ENCODE measurements around the gene APBB2. TPM values are rescaled to one million over a fixed set of nuclear protein-coding genes. Genes with fewer than 3 reads are reported as not detected.

The APBB2 gene
- total and polyA plus RNA-seq, 2 of the 4 experiments (the other 2 are of a cell fraction) = 47.9 to 75.5 TPM

GRCh38 chr4:40874901-40875300 is 339.4 kb downstream of the APBB2 start:
- no peak for DNase-seq
- CTCF ChIA-PET = no interaction called here

More at GRCh38 chr4:40874901-40875300, 339.4 kb downstream of the APBB2 start:
- H4K5ac ChIP-seq (ENCODE audit: low read depth, low read length) = no peak overlapping the region
- H4K20me1 ChIP-seq (ENCODE audit: insufficient read depth, low read length) = no peaks in the 10 kb centered on the region
- peaks cover 7% of the 10 kb centered on the region for H3K36me3 ChIP-seq (ENCODE audit: control insufficient read depth, insufficient read depth, low read length)
- no peak overlapping the region for H4K8ac ChIP-seq (ENCODE audit: low read depth in 2 of 2, low read length in 2 of 2)
- H3K79me1 ChIP-seq (ENCODE audit: low read depth in 1 of 2, low read length in 2 of 2) = no peaks in the 10 kb centered on the region; a peak in 1 of 4 replicates
- no peak overlapping the region for H3K9ac ChIP-seq (ENCODE audit: low read depth, low read length)
- dilution Hi-C loops (cut with HindIII; ENCODE audit: low sequenced_read_pairs, unreplicated experiment) (no loop called here), in situ Hi-C loops (cut with MboI; ENCODE audit: low sequenced_read_pairs) (no loop called here), intact Hi-C loops (cut with micrococcal nuclease) (no loop called here)
- H2BK5ac ChIP-seq (ENCODE audit: low read depth, low read length, poor library complexity, severe bottlenecking) = no peak overlapping the region
- no peak overlapping the region for H3K56ac ChIP-seq (ENCODE audit: extremely low read depth, insufficient read depth, low read length)
- H3K4me2 ChIP-seq (ENCODE audit: low read depth, low read length) = no peak overlapping the region
- BruUV-seq (replicated peaks) = no TSS peak
- peaks cover 3% of the 10 kb centered on the region; the same call in 1 of the 2 replicates for H3K4me1 ChIP-seq (ENCODE audit: control insufficient read depth, insufficient read depth, low read length)
- no peak overlapping the region for H2BK120ac ChIP-seq (ENCODE audit: low read depth, low read length)
- POLR2A ChIA-PET (ENCODE audit: unreplicated experiment) = no interaction called here
- no peak overlapping the region for H3K4ac ChIP-seq (ENCODE audit: low read depth, low read length)
- H2AFZ ChIP-seq (replicated peaks; ENCODE audit: low read length, poor library complexity) = no peak overlapping the region
- no peak overlapping the region for H2BK20ac ChIP-seq (ENCODE audit: low read depth, low read length)
- H3K27me3 ChIP-seq (ENCODE audit: control insufficient read depth, insufficient read depth, low read length) = no peaks in the 10 kb centered on the region
- H2BK15ac ChIP-seq (ENCODE audit: low read depth, low read length) = no peak overlapping the region
- no peak overlapping the region for H4K91ac ChIP-seq (ENCODE audit: insufficient read depth, low read depth, low read length)
- H2AK9ac ChIP-seq (replicated peaks; ENCODE audit: low read depth, low read length, poor library complexity) = no peak overlapping the region
- no peak for ATAC-seq (ENCODE audit: low read depth)
- H3K27ac ChIP-seq (ENCODE audit: insufficient read depth, low read length) = no peak overlapping the region
- H3K9me3 ChIP-seq (ENCODE audit: control insufficient read depth, insufficient read depth, low read length) = no peaks in the 10 kb centered on the region
- no peak overlapping the region for H2AK5ac ChIP-seq (ENCODE audit: low read depth, low read length)
- H3K18ac ChIP-seq (ENCODE audit: low read depth, low read length) = no peak overlapping the region
- no peak overlapping the region for H3K23ac ChIP-seq (ENCODE audit: low read depth, low read length)
- H3K9me1 ChIP-seq (ENCODE audit: insufficient read depth, low read length) = peaks cover 8% of the 10 kb centered on the region
- no peak overlapping the region for H3K14ac ChIP-seq (replicated peaks; ENCODE audit: low read depth, low read length)
- H3K4me3 ChIP-seq (ENCODE audit: insufficient read depth, low read depth, low read length) = no peak overlapping the region
- WGBS, 2 experiments (ENCODE audit: extremely low coverage in 2 of 2, insufficient read length in 1 of 2) = no CpG with 5 or more reads among the region's 3 CpGs
- no peak for TF ChIP-seq MAFK (IDR thresholded peaks at IDR 0.05; ENCODE audit: low read depth, low read length)
- no peak for TF ChIP-seq RFX5 (IDR thresholded peaks at IDR 0.05; ENCODE audit: low read depth, low read length)
- no peak for TF ChIP-seq CEBPB (IDR thresholded peaks at IDR 0.05; ENCODE audit: low read depth, low read length)
- TF ChIP-seq BHLHE40 (IDR thresholded peaks at IDR 0.05; ENCODE audit: low read depth, low read length) = no peak
- no peak for TF ChIP-seq NFE2L2 (IDR thresholded peaks at IDR 0.05; ENCODE audit: low read depth, low read length)
- TF ChIP-seq CTCF (conservative IDR thresholded peaks at IDR 0.05; ENCODE audit: low read depth, low read length) = no peak
- no peak for TF ChIP-seq FOS (IDR thresholded peaks at IDR 0.05; ENCODE audit: low read depth, low read length)
- no peak for TF ChIP-seq MAZ (IDR thresholded peaks at IDR 0.05; ENCODE audit: borderline replicate concordance, low read depth, low read length)
- no peak for TF ChIP-seq USF2 (IDR thresholded peaks at IDR 0.05; ENCODE audit: low read depth, low read length)
- TF ChIP-seq ELK1 (IDR thresholded peaks at IDR 0.05; ENCODE audit: borderline replicate concordance, low read depth, low read length) = no peak

Data from IMR-90 (cell line).